Esophagus muscularis mucosa (tissue), 4 donors: ENCODE measurements around the gene TRPM8.
"Not testable (repeated sequence)": the region's sequence is repeated elsewhere in the genome, so short reads cannot be mapped to it uniquely, and the experiment has no call there.

ENCODE experiments used
- CTCF ChIP-seq, 3 experiments: fragments of 200-600 bp in 2 of 3; fragments of 450-650 bp in 1 of 3; sonication (generic) in 2 of 3; IDR thresholded peaks; one replicate each; pipeline ENCODE4 v1.5.1; 2017 to 2019; ENCODE audit warnings: antibody characterized with exemption in 3 of 3, mild to moderate bottlenecking in 2 of 3, moderate library complexity in 1 of 3
- EP300 ChIP-seq: sonication (generic); formaldehyde crosslinking; IDR thresholded peaks from one replicate; pipeline ENCODE4 v1.6.1; 2017; ENCODE audit warnings: antibody characterized with exemption
- POLR2A ChIP-seq: fragments of 450-650 bp; IDR thresholded peaks from one replicate; pipeline ENCODE4 v1.6.1; 2017; ENCODE audit warnings: antibody characterized with exemption, moderate library complexity, mild to moderate bottlenecking, low read depth

- TF ChIP-seq CTCF (IDR thresholded peaks at IDR 0.05); POLR2A; EP300: not testable (repeated sequence)
Measured at GRCh38 chr2:233972460-233972859, 55.3 kb downstream of the TRPM8 start.
